Endothelial cell of umbilical vein (primary cell): ENCODE measurements around the gene PRSS37. TPM values are rescaled to one million over a fixed set of nuclear protein-coding genes. Genes with fewer than 3 reads are reported as not detected.

ENCODE experiments used
- BruUV-seq: library from RNA; stranded (reverse); fragments of 400-500 nt; replicated peaks from 2 replicates; lab custom pipeline; 2021; lab: Mats Ljungman, UMichigan
- CTCF ChIA-PET: fragments of 300-600, 350-600 bp; sonication (Branson Sonifier 250); formaldehyde crosslinking; loops from one replicate; lab custom pipeline; 2021; ENCODE audit warnings: antibody characterized with exemption, inconsistent platforms; lab: Charles Lee
- POLR2A ChIA-PET: fragments of 300-600, 350-600 bp; sonication (Branson Sonifier 250); formaldehyde crosslinking; loops from one replicate; lab custom pipeline; 2021; ENCODE audit warnings: antibody characterized with exemption, inconsistent platforms; lab: Charles Lee
- DNase-seq: peaks from one replicate; pipeline ENCODE4 v3.0.0-alpha.2; 2011; ENCODE audit warnings: low read depth, low spot score
- FAIRE-seq: peaks from 2 replicates; lab custom pipeline; 2011; peaks lifted over from hg19 to GRCh38; lab: Jason Lieb, UNC
- H2AFZ ChIP-seq: 2 replicates; pipeline ENCODE4 v1.6.0; 2012; ENCODE audit warnings: low read depth, low read length, control low read depth, inconsistent platforms
- H3K27ac ChIP-seq: 2 replicates; pipeline ENCODE4 v1.5.1; 2011; ENCODE audit warnings: low read depth, mild to moderate bottlenecking, control low read depth, low read length, moderate library complexity; ENCODE audit not compliant: insufficient read depth
- H3K27me3 ChIP-seq, 2 experiments: 2 replicates each; pipeline versions ENCODE4 v1.6.0 to v1.6.1; 2011; ENCODE audit warnings: low read length in 2 of 2, mixed read lengths in 1 of 2; ENCODE audit not compliant: control insufficient read depth in 2 of 2, insufficient read depth in 2 of 2
- H3K36me3 ChIP-seq, 2 experiments: 2 replicates in 1 of 2; 3 replicates in 1 of 2; pipeline ENCODE4 v1.5.1; 2011; ENCODE audit warnings: low read length in 2 of 2, mild to moderate bottlenecking in 1 of 2, moderate library complexity in 1 of 2; ENCODE audit not compliant: control insufficient read depth in 2 of 2, insufficient read depth in 2 of 2; ENCODE audit errors: extremely low read depth in 1 of 2
- H3K4me1 ChIP-seq: 3 replicates; pipeline ENCODE4 v1.5.1; 2011; ENCODE audit warnings: mild to moderate bottlenecking, low read length; ENCODE audit not compliant: control insufficient read depth, insufficient read depth; ENCODE audit errors: extremely low read depth
- H3K4me2 ChIP-seq: 2 replicates; pipeline ENCODE4 v1.6.1; 2011; ENCODE audit warnings: low read length, control low read depth, mixed read lengths; ENCODE audit not compliant: insufficient read depth
- H3K4me3 ChIP-seq, 3 experiments: fragments of 200-600 bp in 1 of 3; sonication (generic), shearing (Covaris generic) in 1 of 3; replicated peaks in 1 of 3; 2 replicates each; pipeline ENCODE4 v1.5.1; 2011 to 2016; ENCODE audit warnings: control low read depth in 3 of 3, low read length in 3 of 3, mild to moderate bottlenecking in 2 of 3, inconsistent platforms in 1 of 3, low read depth in 1 of 3, moderate library complexity in 1 of 3; ENCODE audit not compliant: insufficient read depth in 1 of 3
- H3K79me2 ChIP-seq: 2 replicates; pipeline ENCODE4 v1.6.0; 2012; ENCODE audit warnings: low read length, inconsistent platforms; ENCODE audit not compliant: control insufficient read depth, insufficient read depth
- H3K9ac ChIP-seq: replicated peaks from 2 replicates; pipeline ENCODE3; 2011; ENCODE audit warnings: low read length, control low read depth; ENCODE audit not compliant: insufficient read depth; ENCODE audit errors: extremely low read depth
- H3K9me1 ChIP-seq: replicated peaks from 3 replicates; pipeline ENCODE4 v1.6.0; 2011; ENCODE audit warnings: mild to moderate bottlenecking, low read length; ENCODE audit not compliant: control insufficient read depth, insufficient read depth; ENCODE audit errors: extremely low read depth
- H3K9me3 ChIP-seq: replicated peaks from 2 replicates; pipeline ENCODE4 v1.5.1; 2012; ENCODE audit warnings: low read length, inconsistent platforms; ENCODE audit not compliant: control insufficient read depth, insufficient read depth
- H4K20me1 ChIP-seq: replicated peaks from 2 replicates; pipeline ENCODE3; 2011; ENCODE audit warnings: mild to moderate bottlenecking, low read length; ENCODE audit not compliant: control insufficient read depth, insufficient read depth; ENCODE audit errors: extremely low read depth
- CTCF ChIP-seq, 2 donors: IDR thresholded peaks; 1 replicate in 1 of 2; 2 replicates in 1 of 2; pipeline ENCODE4 v1.5.1; 2011; ENCODE audit warnings: low read length in 2 of 2, mild to moderate bottlenecking in 2 of 2, moderate library complexity in 2 of 2, control low read depth in 1 of 2, inconsistent platforms in 1 of 2, low read depth in 1 of 2; ENCODE audit not compliant: insufficient read depth in 1 of 2; ENCODE audit errors: extremely low read depth in 1 of 2
- EZH2 ChIP-seq: IDR thresholded peaks from 2 replicates; pipeline ENCODE4 v1.6.1; 2012; ENCODE audit warnings: borderline replicate concordance, low read depth, mild to moderate bottlenecking, moderate library complexity, low read length, inconsistent platforms; ENCODE audit not compliant: severe bottlenecking
- FOS ChIP-seq: IDR thresholded peaks from 2 replicates; pipeline ENCODE4 v1.6.1; 2011; ENCODE audit warnings: mild to moderate bottlenecking, low read length, moderate library complexity, borderline replicate concordance; ENCODE audit not compliant: insufficient read depth
- GATA2 ChIP-seq: IDR thresholded peaks from 2 replicates; pipeline ENCODE4 v1.7.0; 2011; ENCODE audit warnings: low read depth, mild to moderate bottlenecking, moderate library complexity, mixed read lengths, low read length; ENCODE audit not compliant: insufficient read length, insufficient read depth
- JUN ChIP-seq: IDR thresholded peaks from 2 replicates; pipeline ENCODE4 v1.6.1; 2011; ENCODE audit warnings: borderline replicate concordance, low read depth; ENCODE audit not compliant: insufficient read length, insufficient read depth
- MAX ChIP-seq: IDR thresholded peaks from 2 replicates; pipeline ENCODE4 v1.6.1; 2011; ENCODE audit not compliant: insufficient read depth, insufficient read length
- MYC ChIP-seq: IDR thresholded peaks from one replicate; pipeline ENCODE4 v1.6.1; 2011; ENCODE audit warnings: mild to moderate bottlenecking, low read depth, low read length
- POLR2A ChIP-seq: IDR thresholded peaks from 2 replicates; pipeline ENCODE4 v1.6.1; 2012; ENCODE audit warnings: low read depth, mild to moderate bottlenecking, control low read depth, low read length
- POLR2AphosphoS5 ChIP-seq: IDR thresholded peaks from 2 replicates; pipeline ENCODE4 v1.6.1; 2012; ENCODE audit warnings: low read depth, mild to moderate bottlenecking, control low read depth, low read length, moderate library complexity; ENCODE audit not compliant: insufficient read depth
- dilution Hi-C: fragments of 300-500 bp; cut with MboI; formaldehyde crosslinking; loops from one replicate; pipeline ENCODE4 v1.15.0; 2019; ENCODE audit warnings: low sequenced_read_pairs; ENCODE audit not compliant: extremely low pct_ligation_motif_present
- intact Hi-C: fragments of 100-400 bp; cut with micrococcal nuclease; formaldehyde crosslinking; loops from one replicate; pipeline ENCODE4 v1.10.0; 2022
- polyA plus RNA-seq, 4 experiments: library from polyadenylated mRNA; depleted of rRNA in 3 of 4; stranded (reverse) in 3 of 4; unstranded in 1 of 4; fragments of >200 nt; gene quantifications; 2 replicates each; pipeline versions ENCODE4 v1.2.1 to v1.2.3, GENCODE V29; 2011 to 2012; ENCODE audit warnings: missing spikeins in 1 of 4
- total RNA-seq: library from RNA; stranded (reverse); gene quantifications from 2 replicates; pipeline ENCODE4 v1.2.3, GENCODE V29; 2021

Gene PRSS37
- total and polyA plus RNA-seq, 2 donors (not counting 3 experiments of a cell fraction or from before 2014, with no cell fraction given), result not detected

DNA sequence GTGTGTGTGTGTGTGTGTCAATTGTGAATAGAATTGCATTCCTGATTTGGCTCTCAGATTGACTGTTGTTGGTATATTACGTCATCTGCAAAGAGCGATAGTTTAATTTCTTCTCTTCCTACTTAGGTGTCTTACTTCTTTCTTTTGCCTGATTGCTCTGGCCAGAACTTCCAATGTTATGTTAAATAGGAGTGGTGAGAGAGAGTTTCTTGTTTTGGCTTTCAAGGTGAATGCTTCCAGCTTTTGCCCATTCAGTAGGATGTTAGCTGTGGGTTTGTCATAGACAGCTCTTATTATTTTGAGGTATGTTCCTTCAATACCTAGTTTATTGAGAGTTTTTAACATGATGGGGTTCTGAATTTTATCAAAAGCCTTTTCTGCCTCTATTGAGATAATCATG, 34.2 kb upstream of the PRSS37 start:
- Histone ChIP-seq H4K20me1 (no peaks in the 10 kb centered on the region), H2AFZ (no peak overlapping the region), H3K4me3 (no peak overlapping the region), H3K4me2 (no peak overlapping the region), H3K27ac (no peak overlapping the region), H3K9me1 (no peaks in the 10 kb centered on the region), H3K79me2 (no peaks in the 10 kb centered on the region), H3K4me1 (no peaks in the 10 kb centered on the region), H3K27me3 (no peaks in the 10 kb centered on the region), H3K9me3 (no peaks in the 10 kb centered on the region), H3K36me3 (no peaks in the 10 kb centered on the region), H3K9ac (no peak overlapping the region)
- DNase-seq (no peak), FAIRE-seq (no peak)
- intact Hi-C loops (no loop called here), dilution Hi-C loops (no loop called here)
- no peak for TF ChIP-seq MYC
- CTCF ChIA-PET, result no interaction called here
- POLR2A ChIA-PET, result no interaction called here
- BruUV-seq, result no TSS peak

GRCh38 chr7:141874787-141875186, 33.5 kb upstream of the PRSS37 start:
- no peak overlapping the region for H3K4me3 ChIP-seq
- H3K9me3 ChIP-seq, result no peaks in the 10 kb centered on the region
- ChIA-PET POLR2A (no interaction called here), CTCF (no interaction called here)
- intact Hi-C loops (no loop called here), dilution Hi-C loops (no loop called here)
- no peaks in the 10 kb centered on the region for H3K9me1 ChIP-seq
- no peak overlapping the region for H2AFZ ChIP-seq
- FAIRE-seq, result no peak
- H3K4me1 ChIP-seq, result no peaks in the 10 kb centered on the region
- no TSS peak for BruUV-seq
- TF ChIP-seq JUN (no peak), MAX (no peak), CTCF (IDR thresholded peaks at IDR 0.05; ENCODE audit: extremely low read depth in 1 of 2, insufficient read depth in 1 of 2, low read depth in 1 of 2, low read length in 2 of 2) (no peak), EZH2 (no peak), POLR2A (no peak), MYC (no peak), POLR2AphosphoS5 (no peak), FOS (no peak), GATA2 (no peak)
- no peak overlapping the region for H3K4me2 ChIP-seq
- no peaks in the 10 kb centered on the region for H3K79me2 ChIP-seq
- H3K27me3 ChIP-seq, result no peaks in the 10 kb centered on the region
- H3K27ac ChIP-seq, result no peak overlapping the region
- no peaks in the 10 kb centered on the region for H4K20me1 ChIP-seq
- no peak for DNase-seq
- H3K9ac ChIP-seq, result no peak overlapping the region
- H3K36me3 ChIP-seq, result no peaks in the 10 kb centered on the region
